Transverse colon (tissue), 4 donors: ENCODE measurements around the gene SSX5. TPM values are rescaled to one million over a fixed set of nuclear protein-coding genes. Genes with fewer than 3 reads are reported as not detected.
"Not testable (repeated sequence)": the region's sequence is repeated elsewhere in the genome, so short reads cannot be mapped to it uniquely, and the experiment has no call there.

ENCODE experiments used
- DNase-seq: peaks from one replicate; pipeline ENCODE4 v3.0.0-alpha.2; 2019
- H3K27ac ChIP-seq, 4 donors: fragments of 200-600 bp; sonication (generic); 2 replicates each; pipeline ENCODE4 v1.5.1; 2016 to 2018; ENCODE audit warnings: inconsistent platforms in 4 of 4
- H3K27me3 ChIP-seq: fragments of 200-600 bp; sonication (generic); 2 replicates; pipeline ENCODE4 v1.5.1; 2017; ENCODE audit warnings: inconsistent platforms
- H3K36me3 ChIP-seq, 4 donors: fragments of 200-600 bp; sonication (generic); 2 replicates each; pipeline ENCODE4 v1.5.1; 2017 to 2019; ENCODE audit warnings: inconsistent platforms in 4 of 4
- H3K4me1 ChIP-seq, 4 donors: fragments of 200-600 bp; sonication (generic); 2 replicates each; pipeline ENCODE4 v1.5.1; 2017 to 2020; ENCODE audit warnings: inconsistent platforms in 4 of 4
- H3K4me3 ChIP-seq, 4 donors: fragments of 200-600 bp; sonication (generic); 1 replicate in 1 of 4; 2 replicates in 3 of 4; pipeline versions ENCODE4 v1.5.1 to v1.6.1; 2017 to 2019; ENCODE audit warnings: inconsistent platforms in 4 of 4
- H3K9me3 ChIP-seq, 2 donors: fragments of 200-600 bp; sonication (generic); 2 replicates each; pipeline ENCODE4 v1.5.1; 2017 to 2019; ENCODE audit warnings: inconsistent platforms in 2 of 2
- CTCF ChIP-seq, 5 experiments: fragments of 200-600 bp in 3 of 5; fragments of 450-650 bp in 2 of 5; sonication (generic) in 3 of 5; IDR thresholded peaks; 1 replicate in 2 of 5; 2 replicates in 3 of 5; pipeline ENCODE4 v1.5.1; 2016 to 2017; ENCODE audit warnings: antibody characterized with exemption in 5 of 5, inconsistent platforms in 3 of 5, mild to moderate bottlenecking in 2 of 5, moderate library complexity in 1 of 5
- EP300 ChIP-seq: sonication (generic); formaldehyde crosslinking; IDR thresholded peaks from one replicate; pipeline ENCODE4 v1.6.1; 2017; ENCODE audit warnings: antibody characterized with exemption, low read depth
- POLR2AphosphoS5 ChIP-seq, 3 donors: sonication (generic); formaldehyde crosslinking; IDR thresholded peaks; one replicate each; pipeline ENCODE4 v1.6.1; 2016; ENCODE audit warnings: antibody characterized with exemption in 3 of 3
- WGBS, 2 donors: methylation state at CpG; one replicate each; pipeline ENCODE4 v1.1.5; 2018; ENCODE audit warnings: low coverage in 1 of 2; 5-methylcytosine and 5-hydroxymethylcytosine counted together
- in situ Hi-C, 4 donors: fragments of 200-750 bp; cut with MboI; loops; one replicate each; pipeline versions ENCODE4 v1.15.0 to v1.15.1; 2017; ENCODE audit warnings: low sequenced_read_pairs in 3 of 4, low pct_ligation_motif_present in 1 of 4, low pct_unique_long_range_greater_than_20kb in 1 of 4
- intact Hi-C: fragments of 100-400 bp; cut with DNase I; formaldehyde crosslinking; loops from one replicate; pipeline ENCODE4 v1.15.1; 2023; ENCODE audit warnings: low total_unique reads
- small RNA-seq, 4 donors: library from RNA; depleted of rRNA; stranded (forward); fragments of <200 nt; gene quantifications; one replicate each; pipeline ENCODE3, GENCODE V24; 2016
- total RNA-seq, 4 donors: library from RNA; depleted of rRNA; stranded (reverse); fragments of >200 nt; gene quantifications; one replicate each; pipeline ENCODE4 v1.1.0, GENCODE V29; 2016

SSX5 gene
- total RNA-seq, 4 donors from 2014 or later = not detected

DNA sequence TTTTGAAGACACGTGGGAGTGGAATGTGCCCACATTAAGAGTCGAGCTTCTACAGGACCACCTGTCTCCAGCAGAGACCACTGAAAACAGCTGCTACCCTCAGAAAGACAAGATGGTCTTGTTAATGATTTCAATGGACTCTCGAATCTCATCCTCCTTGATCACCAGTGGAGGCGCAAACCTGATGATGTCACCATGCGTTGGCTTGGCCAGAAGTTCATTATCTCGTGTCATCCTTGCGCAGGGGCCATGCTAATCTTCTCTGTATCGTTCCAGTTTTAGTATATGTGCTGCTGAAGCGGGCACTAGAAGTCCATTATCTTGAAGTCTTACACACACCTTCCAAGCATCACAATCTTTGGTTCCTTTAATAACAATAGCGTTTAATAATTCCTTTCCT, 42.8 kb downstream of the SSX5 start:
- no peak for DNase-seq
- in situ Hi-C loops = no loop called here
- 89% methylated on average over 10 of the region's 10 CpGs; no CpG with 5 or more reads in 1 of the 2 donors for WGBS, 2 donors
- no peaks in the 10 kb centered on the region for H3K36me3 ChIP-seq
- H3K9me3 ChIP-seq = no peaks in the 10 kb centered on the region
- intact Hi-C loops = no loop called here
- no peak overlapping the region for H3K4me3 ChIP-seq
- TF ChIP-seq CTCF (IDR thresholded peaks at IDR 0.05) (no peak), EP300 (no peak), POLR2AphosphoS5 (IDR thresholded peaks at IDR 0.05) (no peak)
- H3K27ac ChIP-seq = no peak overlapping the region
- H3K27me3 ChIP-seq = no peaks in the 10 kb centered on the region
- H3K4me1 ChIP-seq = no peaks in the 10 kb centered on the region

- in situ Hi-C loops, H3K36me3 ChIP-seq, H3K27me3 ChIP-seq, H3K4me1 ChIP-seq, DNase-seq, H3K4me3 ChIP-seq, intact Hi-C loops, H3K9me3 ChIP-seq, H3K27ac ChIP-seq: not testable (repeated sequence)
- WGBS, 2 donors = 60 to 80% methylated on average over 4 to 11 of the region's 11 CpGs
These were observed 53.9 kb downstream of the SSX5 start for GRCh38 chrX:48142697-48143096.

DNA sequence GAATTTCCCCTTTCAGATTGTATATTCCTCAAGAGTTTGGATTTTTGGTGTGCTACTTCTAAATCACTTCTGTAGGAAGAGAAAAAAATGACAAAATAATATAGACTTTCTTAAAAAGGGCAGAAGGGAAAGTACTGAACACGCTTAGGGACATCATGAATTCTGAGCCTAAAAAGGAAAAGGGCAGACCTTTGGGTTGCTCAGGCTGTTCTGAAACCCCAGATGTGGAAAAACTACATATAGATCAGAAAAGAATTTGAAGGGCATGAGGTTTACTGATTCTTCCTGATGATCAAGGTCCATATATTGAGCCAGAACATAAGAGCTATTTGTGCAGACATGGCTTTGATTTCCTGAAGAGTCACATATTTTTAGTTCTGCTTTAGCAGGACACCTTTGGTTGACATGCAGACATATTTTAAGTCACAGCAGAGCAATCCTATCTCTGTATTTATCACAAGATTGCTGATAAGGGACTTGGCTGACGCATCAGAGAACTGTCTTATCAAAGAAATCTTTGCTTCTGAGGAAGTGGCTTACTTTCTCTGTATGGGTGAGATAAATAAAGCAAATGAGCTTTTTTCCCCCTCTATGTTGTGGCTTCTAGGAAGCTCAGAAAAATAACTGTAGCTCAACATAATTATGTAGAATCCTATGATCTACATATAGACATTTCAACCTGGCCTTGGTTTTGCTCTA, 54.6 kb downstream of the SSX5 start:
- in situ Hi-C loops, H3K4me3 ChIP-seq: not testable (repeated sequence)
- 60% methylated on average over 1 of the region's 2 CpGs; no CpG with 5 or more reads in 1 of the 2 donors for WGBS, 2 donors

DNA sequence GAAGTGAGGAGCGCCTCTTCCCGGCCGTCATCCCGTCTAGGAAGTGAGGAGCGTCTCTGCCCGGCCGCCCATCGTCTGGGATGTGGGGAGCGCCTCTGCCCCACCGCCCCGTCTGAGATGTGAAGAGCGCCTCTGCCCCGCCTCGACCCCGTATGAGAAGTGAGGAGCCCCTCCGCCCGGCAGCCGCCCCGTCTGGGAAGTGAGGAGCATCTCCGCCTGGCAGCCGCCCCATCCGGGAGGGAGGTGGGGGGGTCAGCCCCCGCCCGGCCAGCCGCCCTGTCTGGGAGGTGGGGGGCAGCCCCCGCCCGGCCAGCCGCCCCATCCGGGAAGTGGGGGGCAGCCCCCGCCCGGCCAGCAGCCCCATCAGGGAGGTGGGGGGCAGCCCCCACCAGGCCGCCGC, 57.5 kb downstream of the SSX5 start:
- H3K4me1 ChIP-seq, DNase-seq, H3K9me3 ChIP-seq, H3K27ac ChIP-seq, in situ Hi-C loops, H3K4me3 ChIP-seq, H3K27me3 ChIP-seq, intact Hi-C loops, H3K36me3 ChIP-seq: not testable (repeated sequence)
- 98% methylated on average over 14 of the region's 33 CpGs; no CpG with 5 or more reads in 1 of the 2 donors for WGBS, 2 donors

More for the DNA sequence above, 54.6 kb downstream of the SSX5 start:
- H3K9me3 ChIP-seq, DNase-seq, H3K4me1 ChIP-seq, intact Hi-C loops, H3K27ac ChIP-seq, H3K27me3 ChIP-seq, H3K36me3 ChIP-seq: not testable (repeated sequence)

Small RNA genes lying within 50 kb of the gene (small RNA-seq; reads per million reads assigned to genes)
- gene AC245047.3 (0 reads per million in 4 donors), gene AC245047.7 (0 reads per million in 4 donors), gene RNA5SP503 (0 reads per million in 4 donors), gene RNU6-707P (0 to 0.14 (median 0) reads per million in 4 donors)

Other genes with a start within 250 kb of the SSX5 start
- gene ZNF182, start 192.8 kb downstream of the SSX5 start, total RNA-seq = 1 to 10 TPM; 3.7 to 6.8 (median 4.8) TPM
- not detected for gene SPACA5, start 189.8 kb downstream of the SSX5 start, total RNA-seq
- 10 to 100 TPM in 2 of 4 donors, 1 to 10 TPM in 2; 4.6 to 29.9 (median 14.1) TPM for gene ZNF630, start 125.2 kb downstream of the SSX5 start, total RNA-seq
- not detected for gene SPACA5B, start 66.2 kb downstream of the SSX5 start, total RNA-seq
- gene SSX1, start 58.6 kb upstream of the SSX5 start, total RNA-seq = not detected
- gene SSX3, start 159.9 kb upstream of the SSX5 start, total RNA-seq = not detected
- gene SSX4, start 186.7 kb upstream of the SSX5 start, total RNA-seq = not detected
- not detected for gene SSX4B, start 215.2 kb upstream of the SSX5 start, total RNA-seq